GM12878 (cell line): ENCODE results near the gene CCNYL1. TPM values are rescaled to one million over a fixed set of nuclear protein-coding genes. Genes with fewer than 3 reads are reported as not detected.

Experiments
- ATAC-seq: fragments of 200-7000 bp; cut with Tn5 transposase; 3 replicates; pipeline ENCODE4 v1.9.1; 2020; ENCODE audit warnings: mild to moderate bottlenecking, moderate library complexity
- BruUV-seq: library from RNA; stranded (reverse); fragments of 400-500 nt; replicated peaks from 2 replicates; lab custom pipeline; 2021; lab: Mats Ljungman, UMichigan
- CTCF ChIA-PET: fragments of 300-600 bp; sonication (Branson Sonifier 250); formaldehyde crosslinking; extraction: SDS; loops from one replicate; lab custom pipeline; 2021; ENCODE audit warnings: inconsistent platforms; lab: Yijun Ruan, JAX
- POLR2A ChIA-PET: fragments of 350-600 bp; formaldehyde crosslinking; extraction: SDS; loops from one replicate; lab custom pipeline; 2021; ENCODE audit warnings: inconsistent platforms; lab: Charles Lee
- RAD21 ChIA-PET: fragments of 300-600 bp; sonication (Branson Sonifier 250); formaldehyde crosslinking; loops from one replicate; lab custom pipeline; 2023; ENCODE audit warnings: antibody characterized with exemption; ENCODE audit not compliant: unreplicated experiment; lab: Charles Lee
- SMC1A ChIA-PET: fragments of 300-600 bp; sonication (Branson Sonifier 250); formaldehyde crosslinking; loops from one replicate; lab custom pipeline; 2023; ENCODE audit not compliant: unreplicated experiment, uncharacterized antibody; lab: Charles Lee
- DNase-seq: peaks from one replicate; pipeline ENCODE4 v3.0.0-alpha.2; 2011; ENCODE audit warnings: low read depth, low spot score
- FAIRE-seq: peaks from 3 replicates; lab custom pipeline; 2011; peaks lifted over from hg19 to GRCh38; lab: Jason Lieb, UNC
- H2AFZ ChIP-seq: 2 replicates; pipeline ENCODE4 v1.6.0; 2011; ENCODE audit warnings: low read depth, low read length, control low read depth; ENCODE audit not compliant: control insufficient read depth
- H3K27ac ChIP-seq: 2 replicates; pipeline ENCODE4 v1.5.1; 2011; ENCODE audit warnings: control low read depth; ENCODE audit not compliant: control insufficient read depth, insufficient read depth
- H3K27me3 ChIP-seq, 2 experiments: replicated peaks in 1 of 2; 2 replicates each; pipeline versions ENCODE4 v1.6.0 to v1.6.1; 2011; ENCODE audit warnings: low read length in 1 of 2; ENCODE audit not compliant: control insufficient read depth in 2 of 2, insufficient read depth in 2 of 2
- H3K36me3 ChIP-seq, 2 experiments: 2 replicates each; pipeline ENCODE4 v1.5.1; 2011; ENCODE audit warnings: low read length in 1 of 2; ENCODE audit not compliant: control insufficient read depth in 2 of 2, insufficient read depth in 2 of 2
- H3K4me1 ChIP-seq: 2 replicates; pipeline ENCODE4 v1.6.1; 2011; ENCODE audit warnings: mild to moderate bottlenecking, low read length, moderate library complexity, mixed read lengths; ENCODE audit not compliant: control insufficient read depth, insufficient read depth
- H3K4me2 ChIP-seq: 2 replicates; pipeline ENCODE4 v1.6.0; 2011; ENCODE audit warnings: control low read depth; ENCODE audit not compliant: control insufficient read depth, insufficient read depth
- H3K4me3 ChIP-seq: fragments of 200-600 bp; sonication (generic); 2 replicates; pipeline ENCODE4 v1.5.1; 2016
- H3K79me2 ChIP-seq: 2 replicates; pipeline ENCODE4 v1.6.0; 2011; ENCODE audit warnings: low read length; ENCODE audit not compliant: control insufficient read depth, insufficient read depth
- H3K9ac ChIP-seq: 2 replicates; pipeline ENCODE4 v1.8.0; 2011; ENCODE audit warnings: low read length, control low read depth, mixed read lengths; ENCODE audit not compliant: control insufficient read depth, insufficient read depth
- H3K9me3 ChIP-seq: replicated peaks from 3 replicates; pipeline ENCODE4 v1.5.1; 2011; ENCODE audit warnings: mild to moderate bottlenecking, low read length; ENCODE audit not compliant: control insufficient read depth, insufficient read depth
- H4K20me1 ChIP-seq: 2 replicates; pipeline ENCODE4 v1.6.0; 2011; ENCODE audit not compliant: control insufficient read depth, insufficient read depth
- BCL3 ChIP-seq: IDR thresholded peaks from 2 replicates; pipeline ENCODE4 v1.6.1; 2011; ENCODE audit warnings: borderline replicate concordance, low read depth, mild to moderate bottlenecking, moderate library complexity, low read length; ENCODE audit not compliant: insufficient read depth, poor library complexity, severe bottlenecking
- CTCF ChIP-seq, 3 experiments: IDR thresholded peaks in 2 of 3; conservative IDR thresholded peaks in 1 of 3; 2 replicates each; pipeline ENCODE4 v1.5.1; 2011; ENCODE audit warnings: low read depth in 3 of 3, low read length in 3 of 3, mild to moderate bottlenecking in 3 of 3, control low read depth in 2 of 3, moderate library complexity in 2 of 3, inconsistent platforms in 1 of 3, mixed read lengths in 1 of 3; ENCODE audit not compliant: control insufficient read depth in 2 of 3, insufficient read depth in 1 of 3; ENCODE audit errors: extremely low read depth in 1 of 3
- ESRRA ChIP-seq: IDR thresholded peaks from 2 replicates; pipeline ENCODE4 v1.6.1; 2012; ENCODE audit warnings: mild to moderate bottlenecking, low read length, improper control_type of control experiment
- FOS ChIP-seq: IDR thresholded peaks from 3 replicates; pipeline ENCODE4 v1.6.1; 2011; ENCODE audit warnings: borderline replicate concordance; ENCODE audit not compliant: insufficient read length; ENCODE audit errors: extremely low read depth
- MEF2B ChIP-seq: fragments of 450-650 bp; IDR thresholded peaks from 2 replicates; pipeline ENCODE4 v1.6.1; 2018; ENCODE audit warnings: mild to moderate bottlenecking, moderate library complexity; ENCODE audit not compliant: partially characterized antibody, poor library complexity, severe bottlenecking
- NFIC ChIP-seq: IDR thresholded peaks from 2 replicates; pipeline ENCODE4 v1.6.1; 2012; ENCODE audit warnings: low read depth, mild to moderate bottlenecking, inconsistent platforms, low read length, moderate library complexity
- NFYA ChIP-seq: IDR thresholded peaks from 2 replicates; pipeline ENCODE4 v1.6.1; 2011; ENCODE audit warnings: low read depth, mild to moderate bottlenecking, low read length, improper control_type of control experiment, borderline replicate concordance
- NR2F1 ChIP-seq: fragments of 450-650 bp; conservative IDR thresholded peaks from 2 replicates; pipeline ENCODE4 v1.6.1; 2017; ENCODE audit warnings: mild to moderate bottlenecking
- PBX3 ChIP-seq: IDR thresholded peaks from 2 replicates; pipeline ENCODE4 v1.6.1; 2011; ENCODE audit warnings: mild to moderate bottlenecking, low read depth, low read length, moderate library complexity; ENCODE audit not compliant: insufficient replicate concordance
- PKNOX1 ChIP-seq: fragments of 450-650 bp; IDR thresholded peaks from 2 replicates; pipeline ENCODE4 v1.6.1; 2016; ENCODE audit warnings: mild to moderate bottlenecking
- POLR2AphosphoS5 ChIP-seq: IDR thresholded peaks from 2 replicates; pipeline ENCODE4 v1.6.1; 2011; ENCODE audit warnings: mild to moderate bottlenecking, low read length, inconsistent platforms
- RUNX3 ChIP-seq: IDR thresholded peaks from 2 replicates; pipeline ENCODE4 v1.6.1; 2012; ENCODE audit warnings: low read length, inconsistent platforms
- SREBF2 ChIP-seq: IDR thresholded peaks from 2 replicates; pipeline ENCODE4 v1.6.1; 2012; ENCODE audit warnings: mild to moderate bottlenecking, low read length
- TCF7 ChIP-seq: IDR thresholded peaks from 2 replicates; pipeline ENCODE4 v1.6.1; 2014; ENCODE audit warnings: antibody characterized with exemption, borderline replicate concordance
- YBX1 ChIP-seq: fragments of 450-650 bp; IDR thresholded peaks from 2 replicates; pipeline ENCODE4 v1.6.1; 2016; ENCODE audit warnings: antibody characterized with exemption
- ZNF622 ChIP-seq: fragments of 450-650 bp; IDR thresholded peaks from 2 replicates; pipeline ENCODE4 v1.6.1; 2017; ENCODE audit warnings: mild to moderate bottlenecking, inconsistent platforms
- WGBS: methylation state at CpG from one replicate; pipeline ENCODE4 v1.1.6; 2016; ENCODE audit warnings: low lambda C conversion rate; ENCODE audit not compliant: insufficient replicate concordance, insufficient coverage; ENCODE audit errors: missing lambda C conversion rate; 5-methylcytosine and 5-hydroxymethylcytosine counted together
- in situ Hi-C: fragments of 300-500 bp; cut with MboI; formaldehyde crosslinking; loops from 9 replicates; pipeline ENCODE4 v1.14.3; 2018; ENCODE audit warnings: mixed read lengths
- intact Hi-C: fragments of 100-400 bp; cut with micrococcal nuclease; formaldehyde crosslinking; loops from one replicate; pipeline ENCODE4 v1.14.2; 2022; ENCODE audit not compliant: unreplicated experiment
- polyA plus RNA-seq, 11 experiments: library from polyadenylated mRNA; depleted of rRNA in 4 of 11; unstranded in 6 of 11; stranded (reverse) in 5 of 11; fragments of >200 nt; fragmentation: Nextera tagmentation in 4 of 11; fragmentation: Illumina TruSeq in 1 of 11; extraction: Ambion mirVana in 4 of 11; extraction: Trizol in 1 of 11; gene quantifications; 1 replicate in 1 of 11; 2 replicates in 10 of 11; pipeline versions ENCODE4 v1.2.1 to v1.2.3, GENCODE V29; 2011 to 2016; ENCODE audit warnings: inconsistent platforms in 2 of 11, missing spikeins in 2 of 11, low read depth in 1 of 11
- total RNA-seq, 4 experiments: library from RNA; depleted of rRNA in 3 of 4; stranded (reverse); fragments of >200 nt in 3 of 4; fragmentation: Illumina TruSeq in 1 of 4; extraction: Trizol in 1 of 4; gene quantifications; 2 replicates each; pipeline versions ENCODE4 v1.2.1 to v1.2.3, GENCODE V29; 2013 to 2021

CCNYL1 gene
- total and polyA plus RNA-seq, 10 of the 15 experiments (the other 5 are each of a cell fraction or from before 2014, with no cell fraction given) = 1.8 to 12.3 (median 5.9) TPM

GRCh38 chr2:207673431-207673830, 38.0 kb upstream of the CCNYL1 start:
- H3K79me2 ChIP-seq = no peaks in the 10 kb centered on the region

More at GRCh38 chr2:207673431-207673830, 38.0 kb upstream of the CCNYL1 start:
- Histone ChIP-seq H3K36me3 (no peaks in the 10 kb centered on the region), H2AFZ (no peak overlapping the region), H3K27me3 (no peaks in the 10 kb centered on the region), H3K4me2 (no peak overlapping the region), H3K4me3 (no peak overlapping the region), H3K9me3 (no peaks in the 10 kb centered on the region), H3K4me1 (no peaks in the 10 kb centered on the region), H3K9ac (no peak overlapping the region), H4K20me1 (no peaks in the 10 kb centered on the region), H3K27ac (no peak overlapping the region)
- intact Hi-C loops (no loop called here), in situ Hi-C loops (no loop called here)
- no peak for ATAC-seq
- FAIRE-seq = no peak
- ChIA-PET RAD21 (interaction anchor here (0.6 kb wide), 1 partner anchor 52 kb away, joined by 4 read pairs; no protein-coding TSS in a partner anchor), CTCF (no interaction called here), POLR2A (no interaction called here), SMC1A (no interaction called here)
- TF ChIP-seq POLR2AphosphoS5 (no peak), ESRRA (no peak), FOS (no peak), NFIC (no peak), BCL3 (no peak), PBX3 (no peak), NFYA (no peak), ZNF622 (no peak), SREBF2 (no peak), CTCF (IDR thresholded peaks at IDR 0.05 in 2 of 3, conservative IDR thresholded peaks at IDR 0.05 in 1 of 3; ENCODE audit: control insufficient read depth in 2 of 3, extremely low read depth in 1 of 3, insufficient read depth in 1 of 3, low read depth in 3 of 3, low read length in 3 of 3) (no peak), RUNX3 (no peak), TCF7 (no peak), MEF2B (no peak), NR2F1 (no peak), PKNOX1 (no peak), YBX1 (no peak)
- 44% methylated on average over 2 of the region's 2 CpGs for WGBS
- BruUV-seq = no TSS peak
- DNase-seq = no peak
